Measurements from ENCODE around the gene SYDE2.
"Not testable (repeated sequence)": the region's sequence is repeated elsewhere in the genome, so short reads cannot be mapped to it uniquely, and the experiment has no call there.

Gene SYDE2, protein sequence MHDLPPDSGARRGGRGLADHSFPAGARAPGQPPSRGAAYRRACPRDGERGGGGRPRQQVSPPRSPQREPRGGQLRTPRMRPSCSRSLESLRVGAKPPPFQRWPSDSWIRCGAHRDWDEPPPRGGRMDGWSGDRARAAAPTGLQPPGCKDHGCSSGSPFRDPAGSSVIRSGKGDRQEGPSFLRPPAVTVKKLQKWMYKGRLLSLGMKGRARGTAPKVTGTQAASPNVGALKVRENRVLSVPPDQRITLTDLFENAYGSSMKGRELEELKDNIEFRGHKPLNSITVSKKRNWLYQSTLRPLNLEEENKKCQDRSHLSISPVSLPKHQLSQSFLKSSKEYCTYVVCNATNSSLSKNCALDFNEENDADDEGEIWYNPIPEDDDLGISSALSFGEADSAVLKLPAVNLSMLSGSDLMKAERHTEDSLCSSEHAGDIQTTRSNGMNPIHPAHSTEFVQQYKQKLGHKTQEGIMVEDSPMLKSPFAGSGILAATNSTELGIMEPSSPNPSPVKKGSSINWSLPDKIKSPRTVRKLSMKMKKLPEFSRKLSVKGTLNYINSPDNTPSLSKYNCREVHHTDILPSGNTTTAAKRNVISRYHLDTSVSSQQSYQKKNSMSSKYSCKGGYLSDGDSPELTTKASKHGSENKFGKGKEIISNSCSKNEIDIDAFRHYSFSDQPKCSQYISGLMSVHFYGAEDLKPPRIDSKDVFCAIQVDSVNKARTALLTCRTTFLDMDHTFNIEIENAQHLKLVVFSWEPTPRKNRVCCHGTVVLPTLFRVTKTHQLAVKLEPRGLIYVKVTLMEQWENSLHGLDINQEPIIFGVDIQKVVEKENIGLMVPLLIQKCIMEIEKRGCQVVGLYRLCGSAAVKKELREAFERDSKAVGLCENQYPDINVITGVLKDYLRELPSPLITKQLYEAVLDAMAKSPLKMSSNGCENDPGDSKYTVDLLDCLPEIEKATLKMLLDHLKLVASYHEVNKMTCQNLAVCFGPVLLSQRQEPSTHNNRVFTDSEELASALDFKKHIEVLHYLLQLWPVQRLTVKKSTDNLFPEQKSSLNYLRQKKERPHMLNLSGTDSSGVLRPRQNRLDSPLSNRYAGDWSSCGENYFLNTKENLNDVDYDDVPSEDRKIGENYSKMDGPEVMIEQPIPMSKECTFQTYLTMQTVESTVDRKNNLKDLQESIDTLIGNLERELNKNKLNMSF
- total RNA-seq, result 8.3 to 19.9 (median 17.7) reads per million in 3 experiments

- DNase-seq, result peak; percentile 87
These were observed at the start of gene SYDE2 for GRCh38 chr1:85200463-85201339. Gene SYDE2 (minus strand): TSS chr1:85201016. CDS start chr1:85200996, 20 bp downstream.

- not testable (repeated sequence) for DNase-seq
These were observed 48.2 kb upstream of the SYDE2 start for GRCh38 chr1:85249042-85249441.

DNA sequence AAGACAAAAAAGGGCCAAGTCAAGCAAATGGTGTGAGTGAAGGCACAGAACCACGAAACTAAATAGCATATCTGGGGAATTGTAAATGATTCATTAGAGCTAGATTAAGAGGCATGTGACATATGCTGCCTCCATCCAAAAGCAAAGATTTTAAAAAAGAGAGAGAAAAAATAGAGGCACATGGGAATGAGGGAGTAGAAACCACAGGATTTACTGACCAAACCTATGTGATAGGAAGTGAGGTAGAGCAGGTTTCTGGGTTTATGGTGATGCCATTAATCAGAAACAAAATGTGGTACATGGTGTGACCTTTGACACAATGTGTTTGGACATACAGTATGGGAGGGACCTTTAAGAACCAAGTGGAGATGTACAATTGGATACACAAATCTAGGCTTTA lies 45.1 kb upstream of the SYDE2 start:
- no peak for DNase-seq

DNA sequence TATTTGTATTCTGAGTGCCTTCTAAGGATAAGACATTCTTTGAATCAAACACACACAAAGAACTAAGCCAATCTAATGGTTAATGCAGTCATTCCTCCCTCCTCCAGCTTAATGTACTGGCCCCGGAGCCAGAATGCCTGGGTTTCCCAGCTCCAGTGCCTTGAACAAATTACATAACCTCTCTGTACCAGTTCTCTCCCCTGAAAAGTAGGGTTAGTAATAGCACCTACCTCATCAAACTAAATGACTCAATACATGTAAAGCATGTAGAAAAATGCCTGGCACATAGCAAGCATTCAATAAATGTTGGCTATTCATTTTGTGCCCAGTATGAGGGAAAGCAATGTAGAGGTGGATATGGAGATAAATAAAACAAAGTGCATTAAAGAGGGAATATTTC lies 44.6 kb upstream of the SYDE2 start:
- no peak for DNase-seq

GRCh38 chr1:85244271-85245061 lies 43.6 kb upstream of the SYDE2 start:
- DNase-seq, result no peak

DNA sequence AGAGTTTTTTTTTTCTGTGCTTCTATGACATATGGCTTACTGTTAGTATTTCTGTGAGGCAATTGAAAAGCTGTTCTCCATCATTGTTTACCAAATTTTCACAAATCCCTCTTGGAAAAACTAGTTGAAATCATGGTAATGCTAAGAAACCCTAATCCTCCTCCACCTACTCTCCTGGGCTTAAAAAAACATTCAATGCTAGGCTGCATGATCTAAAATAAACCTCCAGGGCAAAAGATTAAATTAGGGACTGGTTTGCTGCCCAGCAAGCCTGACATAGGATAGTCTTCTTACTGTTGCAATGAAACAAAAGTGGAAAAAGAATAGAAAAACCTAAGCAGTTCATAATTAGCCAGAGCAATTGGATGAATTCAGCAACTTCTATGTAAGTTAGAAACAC lies 42.6 kb upstream of the SYDE2 start:
- DNase-seq, result no peak

DNA sequence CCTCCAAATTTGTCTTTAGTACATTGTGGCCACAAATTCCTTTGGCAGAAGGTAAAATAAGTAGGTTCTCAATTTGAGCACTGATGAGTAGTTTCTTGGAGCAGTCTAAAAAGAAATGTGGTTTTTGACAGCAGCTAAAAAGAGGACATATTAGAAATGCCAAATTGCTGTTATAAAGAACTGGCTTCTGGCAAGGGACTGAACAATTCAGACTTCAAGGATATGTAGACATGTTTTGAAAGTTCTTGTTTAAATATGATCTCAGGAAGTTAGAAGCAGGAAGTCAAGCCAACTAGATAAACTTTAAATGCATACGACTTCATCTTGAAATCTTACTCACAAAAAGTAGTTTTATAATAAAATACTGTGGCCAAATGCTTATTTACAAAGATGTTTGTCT lies 39.8 kb upstream of the SYDE2 start:
- DNase-seq, result no peak

DNA sequence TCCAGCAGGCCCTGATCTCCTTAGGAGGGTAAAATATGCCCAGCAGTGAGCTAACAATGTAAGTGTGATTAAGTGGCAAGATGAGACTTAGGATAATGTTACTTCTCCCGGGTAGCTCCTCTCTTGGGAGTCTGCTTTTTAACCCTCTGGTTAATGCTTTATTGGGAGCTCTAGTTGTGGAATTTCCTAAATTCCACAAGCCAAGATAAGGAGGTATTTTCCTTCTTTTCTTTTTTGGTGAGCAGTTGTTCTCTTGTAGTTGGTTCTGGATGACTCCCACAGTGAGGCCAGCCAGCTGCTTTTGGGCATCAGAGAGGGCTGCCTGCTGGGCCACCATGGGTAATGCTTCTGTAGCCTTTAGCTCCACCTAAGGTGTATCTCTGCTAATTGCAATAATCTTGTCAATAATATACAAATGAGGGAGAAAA lies 39.4 kb upstream of the SYDE2 start:
- DNase-seq, result no peak

GRCh38 chr1:85237613-85238012 lies 36.8 kb upstream of the SYDE2 start:
- DNase-seq, result no peak

GRCh38 chr1:85230305-85230977 lies 29.6 kb upstream of the SYDE2 start:
- no peak for DNase-seq

- no peak for DNase-seq
These were observed 28.8 kb upstream of the SYDE2 start for GRCh38 chr1:85229574-85230097.

DNA sequence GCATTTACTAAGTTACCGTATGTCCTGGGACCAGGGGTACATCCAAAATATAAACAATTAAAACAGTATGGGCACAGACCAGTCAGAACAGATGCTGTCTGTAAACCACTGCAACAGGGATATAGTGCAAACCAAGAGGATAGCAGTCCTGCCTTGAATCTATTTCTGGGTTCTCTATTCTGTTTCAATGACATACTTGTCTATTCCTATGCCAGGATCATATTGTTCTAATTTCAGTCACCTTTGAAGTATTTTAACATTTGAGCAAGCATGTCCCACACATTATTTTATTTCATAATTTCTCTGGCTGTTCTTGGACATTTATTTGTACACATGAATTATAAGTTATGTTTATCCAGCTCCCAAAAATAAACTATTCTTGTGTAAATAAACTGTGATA lies 28.2 kb upstream of the SYDE2 start:
- no peak for DNase-seq

DNA sequence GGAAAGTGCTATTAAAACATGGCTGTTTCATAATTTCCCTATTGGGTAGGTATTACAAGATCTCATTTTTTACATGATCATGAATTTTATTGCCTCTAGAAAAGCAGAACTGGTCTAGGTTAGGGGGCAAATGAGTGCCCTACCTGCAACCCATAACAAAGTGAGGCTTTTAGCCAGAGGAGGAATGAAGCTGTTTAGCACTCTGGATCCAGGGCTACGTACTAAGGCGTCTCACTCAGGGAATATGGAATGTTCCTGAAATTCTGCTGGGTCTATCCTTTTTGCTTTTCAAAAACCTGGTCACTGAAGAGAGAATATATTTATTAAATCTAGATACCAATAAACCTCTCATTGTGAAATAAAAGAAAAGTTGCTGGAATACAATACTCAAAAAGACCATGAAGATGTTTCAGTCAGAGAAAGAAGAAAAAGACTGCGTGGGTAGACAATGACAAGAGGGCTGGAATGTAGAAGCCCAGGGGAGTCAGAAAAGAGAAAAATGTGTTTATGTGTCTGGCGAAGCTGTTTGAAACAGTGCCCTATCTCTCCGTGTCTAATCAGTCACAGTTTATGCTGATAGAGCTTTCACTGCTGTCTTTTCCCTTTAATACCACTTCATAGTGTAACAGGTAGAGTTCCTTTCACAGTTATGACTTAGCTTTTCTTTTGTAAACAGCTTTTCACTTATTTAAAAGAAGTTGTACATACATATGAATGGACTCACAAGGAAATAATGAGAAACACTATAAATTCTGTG lies 25.0 kb upstream of the SYDE2 start:
- DNase-seq, result no peak

DNA sequence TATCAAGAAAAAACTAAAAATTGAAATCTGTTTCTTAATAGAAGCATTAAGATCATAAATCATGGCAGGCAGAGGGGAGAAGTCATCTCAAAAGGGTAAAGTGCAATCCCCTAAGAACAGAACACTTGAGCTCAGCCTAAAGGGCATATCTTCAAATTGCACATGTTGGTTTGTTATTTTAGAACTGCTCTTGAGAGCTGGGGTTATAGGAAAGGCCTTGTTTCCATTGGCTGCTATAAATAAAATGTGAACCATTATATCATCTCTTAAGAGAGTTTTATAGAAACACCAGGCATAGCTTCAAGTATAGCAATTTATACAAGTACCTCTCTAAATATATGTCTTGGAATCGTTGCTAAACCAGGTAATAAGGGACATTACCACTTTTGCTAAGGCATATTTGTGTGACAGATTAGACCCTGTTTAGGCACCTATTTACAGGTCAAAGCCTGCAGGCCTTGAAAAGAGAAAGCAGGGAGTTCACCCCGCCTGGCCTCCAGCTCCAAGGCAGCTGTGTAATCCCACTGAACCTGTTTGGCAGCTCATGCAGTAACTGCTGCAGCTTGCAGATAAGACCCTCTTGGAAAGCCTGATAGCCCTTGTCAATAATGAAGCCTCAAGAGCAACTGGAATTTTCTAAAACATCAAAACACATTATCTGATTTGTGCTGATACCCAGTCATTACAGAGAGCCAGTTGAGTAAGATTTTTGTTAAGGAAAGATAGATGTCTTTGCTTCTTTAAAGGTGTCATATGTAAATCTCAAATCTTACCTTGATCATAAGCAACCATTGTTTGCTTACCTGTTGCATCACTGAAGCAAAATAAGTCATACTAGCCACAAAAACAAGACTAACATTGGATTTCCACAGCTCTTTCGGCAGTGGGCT lies 24.2 kb upstream of the SYDE2 start:
- DNase-seq, result no peak

DNA sequence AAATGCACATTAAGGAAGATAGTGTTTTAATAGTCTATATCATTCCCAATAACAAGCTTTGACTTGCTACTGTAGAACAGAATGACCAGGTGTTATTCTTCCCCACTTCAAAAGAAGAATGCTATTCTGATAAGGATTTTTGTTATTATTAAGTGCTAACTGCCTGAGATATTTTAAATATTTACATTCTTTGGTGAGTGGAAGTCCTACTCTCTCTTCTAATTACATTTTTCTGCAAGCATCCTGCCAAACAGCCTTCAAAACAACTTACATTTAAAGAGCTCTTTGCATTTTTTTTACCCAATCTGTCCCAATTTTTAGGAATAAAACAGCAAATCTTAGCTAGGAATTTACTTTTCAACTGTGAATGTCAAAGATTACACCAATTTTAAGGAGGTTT lies 23.5 kb upstream of the SYDE2 start:
- DNase-seq, result no peak

- no peak for DNase-seq
These were observed 22.5 kb upstream of the SYDE2 start for GRCh38 chr1:85223334-85223733.

DNA sequence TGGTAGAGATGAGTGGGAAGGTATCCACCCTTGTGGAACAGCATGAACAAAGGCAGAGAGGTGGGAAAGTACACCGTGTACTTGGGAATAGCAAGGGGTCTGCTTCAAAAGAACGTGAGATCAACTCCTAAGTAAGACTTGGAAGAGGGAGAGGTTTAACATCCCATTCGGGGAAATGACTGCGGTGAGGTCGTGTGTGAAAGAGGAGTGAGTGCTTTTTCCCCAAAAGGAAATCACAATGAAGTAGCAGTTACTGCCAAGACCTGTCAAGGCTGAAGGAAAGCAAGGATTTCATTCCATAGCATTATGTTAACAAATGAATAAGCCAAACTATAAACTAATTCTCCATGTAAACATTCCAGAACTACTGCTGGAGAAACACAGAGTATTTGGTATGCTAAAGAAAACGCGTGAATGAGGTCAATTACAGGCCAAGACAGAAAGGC lies 20.0 kb upstream of the SYDE2 start:
- DNase-seq, result no peak

- DNase-seq, result no peak
These were observed 19.2 kb upstream of the SYDE2 start for GRCh38 chr1:85219853-85220610.

All from central memory CD4-positive, alpha-beta T cell (primary cell).